IPS-18a (cell line): ENCODE data around the gene YOD1.

ENCODE experiments used
- H3K27ac ChIP-seq: one replicate; pipeline ENCODE4 v1.5.1; 2013; ENCODE audit warnings: low read length
- H3K27me3 ChIP-seq: one replicate; pipeline ENCODE4 v1.6.1; 2013; ENCODE audit warnings: mild to moderate bottlenecking, low read length; ENCODE audit not compliant: control insufficient read depth, insufficient read depth
- H3K36me3 ChIP-seq: one replicate; pipeline ENCODE4 v1.6.1; 2013; ENCODE audit warnings: low read depth, low read length; ENCODE audit not compliant: control insufficient read depth
- H3K4me1 ChIP-seq: one replicate; pipeline ENCODE4 v1.6.1; 2013; ENCODE audit warnings: low read depth, low read length; ENCODE audit not compliant: control insufficient read depth
- H3K4me3 ChIP-seq: one replicate; pipeline ENCODE4 v1.5.1; 2013; ENCODE audit warnings: low read length
- H3K9ac ChIP-seq: one replicate; pipeline ENCODE4 v1.6.1; 2013; ENCODE audit warnings: mild to moderate bottlenecking, low read length, moderate library complexity
- H3K9me3 ChIP-seq: one replicate; pipeline ENCODE4 v1.6.1; 2013; ENCODE audit warnings: low read depth, low read length; ENCODE audit not compliant: control insufficient read depth

The YOD1 gene

DNA sequence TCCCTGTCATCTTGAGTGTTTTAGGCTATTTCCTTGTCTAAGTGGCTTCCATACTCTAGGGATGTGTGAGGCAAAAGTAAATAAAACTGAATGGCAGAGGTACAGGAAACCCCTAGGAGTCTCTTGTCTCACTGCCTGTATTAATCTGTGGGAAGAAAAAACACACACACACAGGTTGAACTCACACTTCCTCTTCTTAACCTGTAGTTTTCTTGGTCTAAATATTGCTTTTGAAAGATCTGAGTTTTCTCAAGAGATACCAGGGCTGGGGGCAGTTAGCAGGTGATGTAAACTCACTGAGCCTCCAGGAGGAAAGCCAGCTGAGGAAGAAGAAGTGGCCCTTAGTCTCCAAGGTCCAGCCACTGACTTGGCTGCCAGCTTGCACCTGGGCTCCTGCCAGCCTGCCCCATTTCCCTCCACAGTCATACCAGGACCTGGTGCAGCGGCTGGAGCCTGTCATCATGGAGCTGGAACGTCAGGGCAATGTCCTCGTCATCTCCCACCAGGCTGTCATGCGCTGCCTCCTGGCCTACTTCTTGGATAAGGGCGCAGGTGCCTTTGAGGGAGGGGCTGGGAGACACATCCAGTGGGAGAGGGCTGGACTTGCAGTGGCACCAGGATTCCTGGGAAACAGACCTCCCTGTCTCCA is 19.0 kb upstream of the YOD1 start:
- Histone ChIP-seq H3K9ac (no peak overlapping the region), H3K27me3 (no peaks in the 10 kb centered on the region), H3K4me1 (no peaks in the 10 kb centered on the region), H3K9me3 (no peaks in the 10 kb centered on the region), H3K27ac (no peak overlapping the region), H3K4me3 (no peak overlapping the region), H3K36me3 (peaks cover 21% of the 10 kb centered on the region)

DNA sequence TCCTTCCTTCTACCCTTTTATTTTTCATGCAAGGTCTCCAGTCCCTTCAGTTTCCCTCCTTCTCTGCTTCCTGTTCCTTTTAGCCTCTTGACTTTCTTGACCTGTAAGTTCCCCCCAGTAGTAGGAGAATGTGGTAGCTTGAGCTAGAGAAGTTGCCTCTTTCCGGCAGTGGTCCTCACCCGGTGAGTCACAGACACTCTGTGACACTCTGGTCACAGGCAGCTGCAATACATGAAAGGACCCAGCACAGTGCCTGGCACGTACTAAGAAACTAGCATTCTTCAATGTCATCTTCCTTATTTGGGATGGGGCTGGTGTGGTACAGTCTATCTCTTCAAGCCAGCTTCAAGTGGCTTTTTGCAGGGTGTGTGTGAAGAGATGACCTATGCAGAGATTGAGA is 18.1 kb upstream of the YOD1 start:
- Histone ChIP-seq H3K4me1 (no peaks in the 10 kb centered on the region), H3K36me3 (peaks cover 24% of the 10 kb centered on the region), H3K27ac (no peak overlapping the region)

DNA sequence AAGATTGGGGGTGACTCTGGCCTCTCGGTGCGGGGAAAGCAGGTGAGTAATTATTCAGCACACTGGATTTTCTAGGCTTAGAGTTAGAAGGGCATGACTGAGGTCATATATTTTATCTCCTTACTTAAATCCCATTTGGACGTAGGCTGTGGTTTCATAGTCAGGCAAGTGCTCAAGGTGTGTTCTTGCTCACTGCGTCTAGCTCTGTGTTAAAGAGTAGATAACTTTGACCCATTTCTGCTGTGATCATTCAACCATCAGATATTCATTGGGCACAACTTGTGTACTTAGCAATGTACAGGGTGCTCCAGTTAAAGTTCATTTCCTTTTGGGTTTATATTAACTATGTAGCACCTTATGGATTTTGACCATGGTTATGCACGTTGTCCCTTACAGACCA is 16.7 kb upstream of the YOD1 start:
- H3K9me3 ChIP-seq: no peaks in the 10 kb centered on the region
- H3K36me3 ChIP-seq: peaks cover 36% of the 10 kb centered on the region
- H3K9ac ChIP-seq: no peak overlapping the region
- H3K27ac ChIP-seq: no peak overlapping the region
- no peaks in the 10 kb centered on the region for H3K27me3 ChIP-seq
- H3K4me1 ChIP-seq: no peaks in the 10 kb centered on the region
- H3K4me3 ChIP-seq: no peak overlapping the region

More for the DNA sequence above, 18.1 kb upstream of the YOD1 start:
- Histone ChIP-seq H3K9ac (no peak overlapping the region), H3K9me3 (no peaks in the 10 kb centered on the region), H3K27me3 (no peaks in the 10 kb centered on the region), H3K4me3 (no peak overlapping the region)

- H3K27ac ChIP-seq: no peak overlapping the region
- H3K36me3 ChIP-seq: peaks cover 38% of the 10 kb centered on the region
- no peak overlapping the region for H3K4me3 ChIP-seq
These were observed 16.2 kb upstream of the YOD1 start for GRCh38 chr1:207067185-207067584.

DNA sequence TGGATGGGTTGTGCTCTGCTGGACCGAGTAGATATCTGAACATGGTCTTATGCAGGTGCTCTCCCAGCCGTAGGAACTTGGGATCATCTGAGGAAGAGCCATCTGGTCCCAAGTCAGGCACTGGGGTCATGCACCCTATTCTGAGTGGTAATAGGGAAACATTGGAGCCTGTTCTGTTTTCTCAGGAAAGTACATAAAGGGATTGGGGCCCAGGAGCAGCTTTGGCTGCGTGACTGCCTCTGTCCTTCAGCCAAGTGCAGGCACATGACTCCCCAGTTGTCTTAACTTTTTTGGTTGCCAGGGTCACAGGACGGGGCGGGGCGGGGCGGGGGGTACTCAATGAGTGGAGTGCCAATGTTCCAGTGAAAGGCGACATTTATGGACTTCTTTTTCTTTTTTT is 13.6 kb upstream of the YOD1 start:
- Histone ChIP-seq H3K9me3 (no peaks in the 10 kb centered on the region), H3K9ac (no peak overlapping the region), H3K27me3 (no peaks in the 10 kb centered on the region), H3K27ac (no peak overlapping the region), H3K4me1 (no peaks in the 10 kb centered on the region), H3K36me3 (peaks cover 34% of the 10 kb centered on the region), H3K4me3 (no peak overlapping the region)

More at GRCh38 chr1:207067185-207067584, 16.2 kb upstream of the YOD1 start:
- Histone ChIP-seq H3K9me3 (no peaks in the 10 kb centered on the region), H3K4me1 (no peaks in the 10 kb centered on the region), H3K27me3 (no peaks in the 10 kb centered on the region), H3K9ac (no peak overlapping the region)

DNA sequence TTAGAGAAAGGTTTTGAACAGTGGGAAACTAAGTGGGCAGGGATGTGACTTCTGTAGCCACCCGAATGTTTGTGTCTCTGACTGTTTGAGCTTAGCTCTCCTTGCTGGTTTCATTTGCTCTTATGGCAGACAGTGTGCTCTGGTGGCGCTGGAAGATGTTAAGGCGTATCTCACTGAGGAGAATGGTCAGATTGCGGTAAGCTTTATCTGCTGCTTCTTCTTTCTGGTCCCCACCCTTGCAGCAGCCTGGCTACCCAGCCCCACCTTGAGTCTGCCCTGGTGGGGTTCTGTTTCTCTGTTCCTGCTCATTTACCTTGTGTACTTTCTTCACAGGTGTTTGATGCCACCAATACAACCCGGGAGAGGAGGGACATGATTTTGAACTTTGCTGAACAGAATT is 12.0 kb upstream of the YOD1 start:
- Histone ChIP-seq H3K4me3 (no peak overlapping the region), H3K9me3 (no peaks in the 10 kb centered on the region), H3K27me3 (no peaks in the 10 kb centered on the region), H3K36me3 (peaks cover 33% of the 10 kb centered on the region), H3K4me1 (peaks cover 5% of the 10 kb centered on the region), H3K9ac (no peak overlapping the region), H3K27ac (no peak overlapping the region)

DNA sequence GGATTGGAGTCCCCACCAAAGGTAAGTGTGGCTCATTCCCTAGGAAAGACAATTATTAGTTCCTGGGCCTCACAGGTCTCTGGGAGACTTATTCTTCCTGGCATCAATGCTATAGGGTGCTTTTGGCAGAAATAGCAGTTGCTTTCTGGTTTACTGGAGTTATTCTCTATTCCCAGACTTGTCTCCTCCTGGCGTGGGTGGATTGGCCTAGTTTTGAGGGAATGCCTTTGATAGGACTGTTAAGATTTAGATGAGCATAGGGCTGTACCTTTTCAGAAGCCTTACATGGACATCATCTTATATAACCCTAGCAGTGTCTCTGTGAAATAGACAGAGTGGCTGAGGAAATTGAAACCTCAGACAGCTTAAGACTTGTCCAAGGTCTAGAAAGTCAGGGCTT is 11.1 kb upstream of the YOD1 start:
- H3K9ac ChIP-seq: no peak overlapping the region
- H3K4me3 ChIP-seq: no peak overlapping the region
- no peaks in the 10 kb centered on the region for H3K27me3 ChIP-seq
- H3K9me3 ChIP-seq: no peaks in the 10 kb centered on the region
- H3K36me3 ChIP-seq: peaks cover 26% of the 10 kb centered on the region
- no peak overlapping the region for H3K27ac ChIP-seq
- H3K4me1 ChIP-seq: peaks cover 5% of the 10 kb centered on the region

DNA sequence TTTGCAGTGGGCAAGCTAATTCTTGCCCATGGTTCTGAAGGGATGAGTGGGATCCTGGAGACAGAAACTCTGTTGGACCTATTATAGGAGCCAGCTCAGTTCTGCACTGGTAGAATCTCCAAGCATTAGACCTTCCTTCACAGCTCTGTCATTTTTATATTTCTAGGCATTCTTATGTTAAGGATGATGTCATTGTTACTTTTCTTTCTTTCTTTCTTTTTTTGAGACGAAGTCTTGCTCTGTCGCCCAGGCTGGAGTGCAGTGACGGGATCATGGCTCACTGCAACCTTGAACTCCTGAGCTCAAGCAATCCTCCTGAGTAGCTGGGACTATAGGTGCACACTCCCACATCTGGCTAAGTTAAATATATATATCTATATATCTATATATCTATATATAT is 9.6 kb upstream of the YOD1 start:
- H3K9me3 ChIP-seq: no peaks in the 10 kb centered on the region
- H3K9ac ChIP-seq: no peak overlapping the region
- H3K27ac ChIP-seq: no peak overlapping the region
- H3K4me3 ChIP-seq: no peak overlapping the region
- H3K4me1 ChIP-seq: peaks cover 5% of the 10 kb centered on the region
- no peaks in the 10 kb centered on the region for H3K27me3 ChIP-seq
- peaks cover 26% of the 10 kb centered on the region for H3K36me3 ChIP-seq

- Histone ChIP-seq H3K4me3 (no peak overlapping the region), H3K36me3 (peaks cover 23% of the 10 kb centered on the region), H3K27ac (no peak overlapping the region), H3K9ac (no peak overlapping the region), H3K9me3 (no peaks in the 10 kb centered on the region), H3K4me1 (peaks cover 5% of the 10 kb centered on the region), H3K27me3 (no peaks in the 10 kb centered on the region)
These were observed 8.9 kb upstream of the YOD1 start for GRCh38 chr1:207059881-207060280.

GRCh38 chr1:207058878-207059867 is 8.2 kb upstream of the YOD1 start:
- Histone ChIP-seq H3K27me3 (no peaks in the 10 kb centered on the region), H3K9me3 (no peaks in the 10 kb centered on the region), H3K4me3 (no peak overlapping the region), H3K4me1 (peaks cover 5% of the 10 kb centered on the region), H3K27ac (no peak overlapping the region), H3K36me3 (peaks cover 22% of the 10 kb centered on the region), H3K9ac (no peak overlapping the region)

DNA sequence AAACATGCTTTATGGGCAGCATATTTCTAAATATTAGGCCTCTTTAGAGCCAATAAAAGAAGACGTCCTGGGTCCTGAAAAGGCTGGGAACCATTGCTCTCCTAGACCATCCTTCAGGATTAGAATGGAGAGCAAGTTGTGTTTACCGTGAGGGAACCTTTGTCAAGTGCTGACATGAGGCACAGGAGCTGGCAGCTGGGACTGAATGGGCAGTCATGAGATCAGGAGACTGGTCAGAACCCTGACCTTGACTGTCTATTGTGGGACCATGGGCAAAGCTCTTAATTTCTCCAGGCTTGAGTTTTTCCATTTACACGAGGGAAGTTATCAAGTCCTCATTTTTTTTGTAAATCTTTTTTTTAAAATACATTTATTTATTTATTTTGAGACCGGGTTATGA is 7.2 kb upstream of the YOD1 start:
- Histone ChIP-seq H3K9ac (no peak overlapping the region), H3K4me1 (peaks cover 5% of the 10 kb centered on the region), H3K27me3 (no peaks in the 10 kb centered on the region), H3K9me3 (no peaks in the 10 kb centered on the region), H3K27ac (no peak overlapping the region), H3K4me3 (no peak overlapping the region), H3K36me3 (peaks cover 15% of the 10 kb centered on the region)
